Mucosa of descending colon (tissue), 3 donors: Measurements from ENCODE around the gene PAXIP1. TPM values are rescaled to one million over a fixed set of nuclear protein-coding genes. Genes with fewer than 3 reads are reported as not detected.

Experiments
- ATAC-seq: fragments of 200-7000 bp; cut with Tn5 transposase; one replicate; pipeline ENCODE4 v1.9.1; 2020; ENCODE audit warnings: mild to moderate bottlenecking, moderate library complexity
- DNase-seq, 3 donors: peaks; one replicate each; pipeline ENCODE4 v3.0.0-alpha.2; 2020
- H3K36me3 ChIP-seq: fragments of 200-600 bp; one replicate; pipeline ENCODE4 v1.8.0; 2021; ENCODE audit warnings: low read depth, mild to moderate bottlenecking
- H3K4me1 ChIP-seq: fragments of 200-600 bp; one replicate; pipeline ENCODE4 v1.8.0; 2021; ENCODE audit warnings: low read depth, mild to moderate bottlenecking
- H3K4me3 ChIP-seq: fragments of 200-600 bp; one replicate; pipeline ENCODE4 v1.8.0; 2021; ENCODE audit warnings: mild to moderate bottlenecking
- H3K9me3 ChIP-seq: fragments of 200-600 bp; one replicate; pipeline ENCODE4 v1.8.0; 2021; ENCODE audit warnings: mild to moderate bottlenecking
- intact Hi-C, 2 donors: fragments of 100-400 bp; cut with DNase I in 1 of 2; cut with micrococcal nuclease in 1 of 2; formaldehyde crosslinking; loops; one replicate each; pipeline versions ENCODE4 v1.11.0 to v1.11.1; 2022; cut with DNase I, micrococcal nuclease
- total RNA-seq, 3 donors: library from RNA; stranded (reverse); fragmentation: NEBNext Ultra II Directional in 2 of 3; extraction: Animal tissue kit (Norgen Biotek cat#: 25700) in 2 of 3; gene quantifications; one replicate each; pipeline versions ENCODE4 v1.2.1 to v1.2.4, GENCODE V29; 2021 to 2023
- TF ChIP-seq, protein P1 (sequence below): fragments of 200-600 bp; IDR thresholded peaks from one replicate; pipeline ENCODE4 v1.8.0; 2022; ENCODE audit warnings: antibody characterized with exemption, mild to moderate bottlenecking
- donor health status: DM: no; HTN: no; CAD: no; lungs with moderate emphysema.
- donor health status: DM: no; HTN: no; CAD: no.
- donor health status: DM: no; HTN: yes; CAD: no.

PAXIP1 gene
- total RNA-seq, 3 donors from 2014 or later: 11.2 to 15.9 (median 11.5) TPM

DNA sequence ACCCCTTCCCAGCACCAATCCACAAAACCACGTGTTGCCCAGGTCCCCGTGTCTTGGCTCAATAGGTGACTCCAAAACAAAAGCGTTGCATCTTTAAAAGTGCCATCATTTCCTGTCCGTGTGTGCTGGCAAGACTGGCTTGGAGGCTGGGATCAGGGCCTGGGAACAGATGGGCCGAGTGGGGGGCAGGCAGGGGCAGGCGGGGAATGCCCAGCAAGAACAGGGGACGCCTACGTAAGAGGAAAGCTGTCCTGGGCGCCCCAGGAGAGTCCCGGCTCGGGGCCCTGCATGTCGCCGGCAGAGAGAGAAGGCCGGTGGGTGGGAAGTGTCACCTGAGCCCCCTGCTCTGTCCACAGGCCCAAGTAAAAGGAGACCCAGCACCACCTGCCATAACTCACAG, 86.5 kb downstream of the PAXIP1 start:
- H3K4me1 ChIP-seq: peaks cover 7% of the 10 kb centered on the region
- intact Hi-C loops: no loop called here
- ATAC-seq (no peak), DNase-seq (no peak)
- H3K4me3 ChIP-seq: no peak overlapping the region
- TF ChIP-seq, protein P1, sequence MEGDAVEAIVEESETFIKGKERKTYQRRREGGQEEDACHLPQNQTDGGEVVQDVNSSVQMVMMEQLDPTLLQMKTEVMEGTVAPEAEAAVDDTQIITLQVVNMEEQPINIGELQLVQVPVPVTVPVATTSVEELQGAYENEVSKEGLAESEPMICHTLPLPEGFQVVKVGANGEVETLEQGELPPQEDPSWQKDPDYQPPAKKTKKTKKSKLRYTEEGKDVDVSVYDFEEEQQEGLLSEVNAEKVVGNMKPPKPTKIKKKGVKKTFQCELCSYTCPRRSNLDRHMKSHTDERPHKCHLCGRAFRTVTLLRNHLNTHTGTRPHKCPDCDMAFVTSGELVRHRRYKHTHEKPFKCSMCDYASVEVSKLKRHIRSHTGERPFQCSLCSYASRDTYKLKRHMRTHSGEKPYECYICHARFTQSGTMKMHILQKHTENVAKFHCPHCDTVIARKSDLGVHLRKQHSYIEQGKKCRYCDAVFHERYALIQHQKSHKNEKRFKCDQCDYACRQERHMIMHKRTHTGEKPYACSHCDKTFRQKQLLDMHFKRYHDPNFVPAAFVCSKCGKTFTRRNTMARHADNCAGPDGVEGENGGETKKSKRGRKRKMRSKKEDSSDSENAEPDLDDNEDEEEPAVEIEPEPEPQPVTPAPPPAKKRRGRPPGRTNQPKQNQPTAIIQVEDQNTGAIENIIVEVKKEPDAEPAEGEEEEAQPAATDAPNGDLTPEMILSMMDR: no peak
- peaks cover under 1% of the 10 kb centered on the region for H3K9me3 ChIP-seq
- H3K36me3 ChIP-seq: no peaks in the 10 kb centered on the region

DNA sequence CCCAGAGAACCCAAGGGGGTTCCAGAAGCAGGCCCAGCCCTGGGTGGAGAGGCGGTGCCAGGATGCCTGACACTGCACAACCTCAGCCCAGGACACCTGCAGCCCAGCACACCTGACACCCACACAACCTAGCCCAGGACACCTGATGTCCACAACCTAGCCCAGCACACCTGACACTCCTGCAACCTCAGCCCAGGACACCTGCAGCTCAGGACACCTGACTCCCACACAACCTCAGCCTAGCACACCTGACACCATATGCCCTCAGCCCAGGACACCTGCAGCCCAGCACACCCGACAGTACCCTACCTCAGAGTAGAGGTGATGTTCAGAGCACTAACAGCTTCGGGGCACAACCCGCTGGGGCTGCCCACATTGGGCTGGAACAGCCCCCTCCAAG, 87.3 kb downstream of the PAXIP1 start:
- DNase-seq (no peak), ATAC-seq (no peak)
- intact Hi-C loops: no loop called here
- Histone ChIP-seq H3K4me1 (peaks cover 7% of the 10 kb centered on the region), H3K4me3 (no peak overlapping the region), H3K36me3 (no peaks in the 10 kb centered on the region), H3K9me3 (peaks cover 9% of the 10 kb centered on the region)
- TF ChIP-seq, protein P1: no peak

DNA sequence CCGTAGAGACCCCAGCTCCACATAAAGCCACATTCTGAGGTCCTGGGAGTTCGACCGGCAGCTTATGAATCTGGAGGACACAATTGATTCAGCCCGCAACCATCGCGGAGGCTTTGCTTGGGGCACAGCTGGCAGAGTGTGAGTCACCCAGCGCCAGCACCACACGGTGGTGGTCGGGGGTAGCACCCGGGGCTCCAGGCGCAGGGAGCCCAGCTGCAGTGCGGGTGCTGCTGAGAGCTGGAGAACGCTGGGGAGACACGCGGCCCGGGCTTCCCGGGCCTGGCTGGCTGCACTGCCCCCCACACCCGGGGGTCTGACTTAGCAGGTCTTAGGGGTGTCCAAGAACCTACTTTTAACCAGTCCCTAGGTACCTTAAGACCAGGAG, 87.9 kb downstream of the PAXIP1 start:
- TF ChIP-seq, protein P1: no peak
- Histone ChIP-seq H3K4me1 (peaks cover 7% of the 10 kb centered on the region), H3K36me3 (no peaks in the 10 kb centered on the region), H3K4me3 (no peak overlapping the region), H3K9me3 (peaks cover 10% of the 10 kb centered on the region)
- DNase-seq (no peak), ATAC-seq (no peak)
- intact Hi-C loops: no loop called here

DNA sequence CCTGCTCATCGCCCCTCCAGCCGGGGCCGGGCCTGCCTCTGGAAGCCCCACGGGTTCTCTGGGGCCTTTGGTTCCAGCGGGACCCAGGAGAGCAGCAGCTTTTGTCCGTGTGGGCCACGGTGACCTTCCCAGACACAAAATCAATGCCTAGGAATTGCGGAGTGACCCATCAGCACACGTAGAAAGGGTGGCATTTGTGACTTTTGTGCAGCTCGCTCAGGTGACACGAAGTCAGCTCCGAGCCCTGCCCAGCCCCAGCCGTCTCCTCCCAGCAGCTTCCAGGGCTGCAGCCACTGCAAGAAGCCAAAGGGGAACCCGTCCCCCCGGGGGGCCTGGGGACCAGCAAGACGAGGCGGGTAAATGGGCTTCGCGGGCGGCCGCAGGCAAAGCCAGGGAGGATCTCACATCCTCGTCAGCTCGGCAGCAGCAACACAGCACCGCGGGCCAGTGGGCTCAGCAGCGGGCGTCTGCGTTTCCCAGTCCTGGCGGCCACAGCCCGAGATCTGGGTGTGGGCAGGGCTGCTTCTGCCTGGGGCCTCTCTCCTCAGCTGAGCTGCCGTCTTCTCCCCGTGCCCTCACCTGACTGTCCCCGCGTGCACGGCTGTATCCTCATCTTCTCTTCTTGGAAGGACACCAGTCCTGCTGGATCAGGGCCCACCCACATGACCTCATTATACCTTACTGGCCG, 88.5 kb downstream of the PAXIP1 start:
- no peak overlapping the region for H3K4me3 ChIP-seq
- no peaks in the 10 kb centered on the region for H3K36me3 ChIP-seq
- H3K4me1 ChIP-seq: peaks cover 7% of the 10 kb centered on the region
- TF ChIP-seq, protein P1: no peak
- intact Hi-C loops: no loop called here
- ATAC-seq: peak; percentile 3
- no peak for DNase-seq
- H3K9me3 ChIP-seq: peaks cover 10% of the 10 kb centered on the region

DNA sequence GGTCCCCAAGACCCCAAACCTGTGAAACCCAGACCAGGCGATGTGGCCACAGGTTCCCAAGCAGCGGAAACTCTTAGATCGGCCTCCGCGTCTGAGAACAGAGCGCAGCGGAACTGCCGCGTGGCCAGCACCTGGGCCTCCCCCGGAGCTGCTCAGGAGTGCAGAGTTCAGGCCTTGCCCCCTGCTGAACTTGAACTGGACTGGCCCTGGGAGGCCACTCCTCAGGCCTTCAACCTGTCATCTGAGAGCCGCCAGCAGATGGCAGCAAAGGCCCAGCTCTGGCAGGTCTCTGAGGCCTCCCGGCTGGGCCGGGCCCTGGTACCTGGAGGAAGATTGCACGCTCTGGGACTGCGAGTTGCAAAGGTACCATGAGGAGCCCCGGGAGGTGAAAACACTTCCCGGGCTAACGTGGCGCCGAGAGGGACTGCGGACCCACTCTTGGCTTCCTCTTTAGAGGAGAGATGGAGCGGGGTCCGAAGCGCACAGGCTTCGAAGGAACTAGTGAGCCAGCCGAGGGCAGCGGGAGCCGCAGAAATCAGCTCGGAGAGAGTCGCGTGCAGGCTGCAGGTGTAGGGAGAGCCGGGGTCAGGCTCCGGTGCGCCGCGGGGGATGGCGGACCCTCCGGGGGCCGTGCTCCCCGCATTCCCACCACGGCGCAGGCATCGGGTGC, 89.2 kb downstream of the PAXIP1 start:
- no peaks in the 10 kb centered on the region for H3K36me3 ChIP-seq
- DNase-seq (peak; percentile 85 to 97 (median 95)), ATAC-seq (peak; percentile 97)
- H3K4me3 ChIP-seq: no peak overlapping the region
- intact Hi-C loops: no loop called here
- TF ChIP-seq, protein P1: peak; percentile 80
- peaks cover 10% of the 10 kb centered on the region for H3K9me3 ChIP-seq
- peaks cover 7% of the 10 kb centered on the region for H3K4me1 ChIP-seq
